GM18951 (cell line): ENCODE measurements around the gene RAMP3.

Experiments used
- POLR2A ChIP-seq: IDR thresholded peaks from 4 replicates; pipeline ENCODE4 v1.6.1; 2011; ENCODE audit warnings: mild to moderate bottlenecking; ENCODE audit not compliant: insufficient read length, insufficient read depth; ENCODE audit errors: extremely low read depth
- in situ Hi-C: fragments of 300-500 bp; cut with MboI; formaldehyde crosslinking; loops from one replicate; pipeline ENCODE4 v1.12.0; 2022; ENCODE audit warnings: low sequenced_read_pairs, mixed read lengths, inconsistent platforms; ENCODE audit not compliant: unreplicated experiment

RAMP3 gene

DNA sequence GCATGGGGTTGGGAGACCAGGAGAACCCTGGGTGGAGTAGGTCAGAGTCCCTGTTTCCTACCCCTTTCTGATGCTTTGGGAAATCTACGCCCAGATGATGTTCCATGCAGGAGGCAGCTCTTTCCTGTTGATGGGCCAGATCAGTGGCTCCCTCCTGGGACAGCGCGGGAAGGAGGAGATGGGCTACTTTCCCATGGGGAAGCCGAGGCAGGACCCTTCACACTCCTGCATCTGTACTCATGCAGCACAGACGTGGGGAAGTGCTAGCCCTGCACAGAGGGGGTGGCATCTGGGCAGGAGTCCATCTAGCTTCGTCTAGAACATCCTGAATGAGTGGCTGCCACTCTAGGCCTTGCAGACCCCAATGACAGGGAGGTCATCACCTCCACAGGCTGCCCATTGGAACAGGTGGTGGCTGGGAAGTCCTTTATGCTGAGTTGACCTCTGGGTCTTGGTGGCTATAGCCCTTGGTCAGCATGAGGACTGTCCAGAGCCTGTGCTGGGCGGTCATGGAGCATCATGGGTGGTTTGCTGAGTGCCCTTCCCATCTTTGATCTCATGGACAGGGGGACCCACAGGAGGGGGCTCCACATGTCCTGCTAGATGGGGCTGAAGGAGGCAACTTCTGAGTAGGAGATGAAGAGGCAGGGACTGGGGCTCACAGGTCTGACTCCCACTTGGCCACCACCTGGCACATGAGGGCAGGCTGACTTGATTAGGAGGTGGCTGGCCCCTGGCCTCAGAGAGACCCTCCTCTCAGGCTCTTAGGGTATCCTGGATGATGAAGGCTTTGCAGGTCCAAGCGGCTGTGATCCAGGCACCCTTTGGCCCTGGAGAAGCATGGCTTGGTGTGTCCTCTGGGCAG is 24.6 kb downstream of the RAMP3 start:
- no peak for TF ChIP-seq POLR2A
- in situ Hi-C loops, result no loop called here

DNA sequence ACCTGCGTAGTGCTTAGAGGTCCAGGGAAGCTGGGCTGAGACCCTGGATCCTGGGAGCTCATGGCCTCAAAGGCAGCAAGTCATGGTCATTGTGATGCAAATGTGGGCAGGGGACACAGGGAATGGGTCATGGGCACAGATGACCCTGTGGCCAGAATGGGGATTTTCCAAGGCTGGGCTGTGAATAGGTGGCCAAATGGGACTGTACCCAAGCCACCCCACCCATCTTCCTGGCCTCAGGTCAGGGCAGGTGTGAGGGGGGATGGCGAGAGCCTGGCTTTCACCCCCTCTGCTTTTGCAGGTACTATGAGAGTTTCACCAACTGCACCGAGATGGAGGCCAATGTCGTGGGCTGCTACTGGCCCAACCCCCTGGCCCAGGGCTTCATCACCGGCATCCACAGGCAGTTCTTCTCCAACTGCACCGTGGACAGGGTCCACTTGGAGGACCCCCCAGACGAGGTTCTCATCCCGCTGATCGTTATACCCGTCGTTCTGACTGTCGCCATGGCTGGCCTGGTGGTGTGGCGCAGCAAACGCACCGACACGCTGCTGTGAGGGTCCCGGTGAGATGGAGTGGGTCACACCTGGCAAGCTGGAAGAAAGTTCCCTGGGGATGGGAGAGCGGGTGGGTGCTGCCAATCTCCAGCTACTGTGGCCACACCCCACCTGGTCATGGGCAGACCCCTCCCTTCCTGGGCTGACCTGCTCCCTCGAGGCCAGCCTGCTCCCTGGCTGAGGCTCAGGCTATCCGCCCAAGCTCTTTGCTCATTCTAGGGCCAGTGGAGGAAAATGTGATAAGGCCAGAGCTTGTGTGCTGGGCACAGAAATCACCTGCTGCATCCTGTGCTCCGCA is 25.5 kb downstream of the RAMP3 start:
- in situ Hi-C loops, result no loop called here
- no peak for TF ChIP-seq POLR2A

DNA sequence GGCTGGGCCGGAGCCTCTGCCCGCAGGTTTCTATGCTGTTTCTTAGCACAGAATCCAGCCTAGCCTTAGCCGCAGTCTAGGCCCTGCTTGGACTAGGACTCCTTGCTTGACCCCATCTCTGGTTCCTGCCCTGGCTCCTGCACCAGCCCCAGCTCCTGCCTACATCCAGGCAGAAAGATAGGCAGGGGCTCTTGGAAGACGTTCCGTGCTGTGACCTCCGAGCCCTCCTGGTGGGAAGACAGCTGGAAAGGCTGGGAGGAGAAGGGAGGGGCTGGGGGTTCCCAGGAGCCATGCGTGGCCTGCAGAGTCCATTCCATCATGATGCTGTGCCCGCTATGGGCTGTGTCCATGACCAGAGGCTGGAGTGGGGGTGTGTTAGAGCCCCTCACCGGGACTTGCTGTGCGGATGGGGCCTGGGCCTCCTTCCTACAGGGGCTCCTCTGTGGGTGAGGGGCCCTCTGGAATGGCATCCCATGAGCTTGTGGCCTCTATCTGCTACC is 26.2 kb downstream of the RAMP3 start:
- in situ Hi-C loops, result no loop called here

DNA sequence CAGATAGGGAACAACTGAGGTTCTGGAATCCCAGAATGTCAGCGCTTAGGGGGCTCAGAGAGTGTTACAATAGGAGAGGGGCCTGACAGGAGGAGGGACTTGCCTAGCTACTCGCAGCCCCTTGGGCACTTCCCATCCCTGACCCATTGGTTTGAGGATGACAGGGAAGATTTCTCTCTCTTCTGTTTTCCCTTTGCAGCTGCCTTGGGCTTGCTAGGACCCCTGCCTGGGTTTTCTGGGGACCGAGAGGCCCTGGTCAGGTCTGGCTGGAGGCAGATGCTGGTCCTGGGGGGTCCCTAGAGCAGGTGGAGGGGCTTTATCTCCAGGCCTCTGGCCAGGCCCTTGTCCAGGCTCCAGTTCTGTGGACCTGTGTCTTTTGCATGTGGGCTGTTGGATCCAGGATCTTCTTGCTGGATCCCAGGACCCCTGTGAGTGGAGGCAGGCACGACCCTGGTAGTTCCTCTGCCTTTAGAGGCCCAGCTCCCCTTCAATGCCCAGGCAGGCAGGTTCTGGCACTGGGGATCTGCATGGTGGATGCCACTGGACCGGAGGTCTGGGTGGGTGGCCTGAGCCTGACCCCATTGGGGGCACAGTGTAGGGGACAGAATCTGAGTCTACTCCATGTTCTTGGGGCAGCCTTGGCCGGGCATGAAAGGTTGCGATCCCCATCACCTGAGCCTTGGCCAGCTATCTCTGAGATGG is 26.9 kb downstream of the RAMP3 start:
- no peak for TF ChIP-seq POLR2A
- in situ Hi-C loops, result no loop called here

More for the DNA sequence above, 26.2 kb downstream of the RAMP3 start:
- TF ChIP-seq POLR2A, result no peak

DNA sequence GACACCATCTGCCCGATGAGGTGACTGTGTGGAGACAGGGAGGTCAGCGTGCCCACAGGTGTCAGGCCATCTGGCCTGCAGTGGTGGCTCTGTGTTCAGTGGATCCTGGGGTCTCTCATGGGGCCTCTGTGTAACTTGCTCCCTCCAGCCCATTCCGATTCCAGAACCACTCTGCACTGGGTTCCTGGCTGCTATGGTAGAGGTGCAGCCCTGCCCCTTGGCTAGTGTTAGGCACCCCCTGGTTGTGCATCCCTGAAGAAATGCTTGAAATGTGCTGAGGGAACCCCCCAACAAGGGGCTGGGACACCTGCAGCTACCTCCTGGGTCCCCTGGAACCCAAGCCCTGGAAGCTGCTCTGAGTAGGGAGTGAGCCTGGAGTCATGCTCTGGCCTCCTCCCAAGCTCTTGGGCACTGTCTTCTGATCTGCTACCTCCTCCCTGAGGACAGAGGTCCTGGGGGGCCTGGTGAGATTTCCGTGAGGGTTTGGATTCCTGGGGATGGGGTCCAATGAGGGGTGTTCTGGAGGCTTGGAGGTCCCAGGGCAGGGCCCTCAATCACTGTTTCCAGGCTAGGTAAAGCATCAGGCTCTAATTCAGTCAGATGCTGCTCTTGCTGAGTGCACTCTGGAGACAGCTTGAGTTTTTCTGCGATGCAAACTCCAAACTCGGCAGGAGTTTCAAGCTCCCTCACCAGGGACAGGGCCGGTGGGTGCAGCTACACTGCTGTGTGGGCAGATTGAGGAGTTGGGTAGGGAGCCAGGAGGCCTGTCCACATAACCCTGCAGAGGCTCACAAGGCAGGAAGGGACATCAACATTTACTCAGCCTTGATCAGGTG is 27.7 kb downstream of the RAMP3 start:
- in situ Hi-C loops, result no loop called here

DNA sequence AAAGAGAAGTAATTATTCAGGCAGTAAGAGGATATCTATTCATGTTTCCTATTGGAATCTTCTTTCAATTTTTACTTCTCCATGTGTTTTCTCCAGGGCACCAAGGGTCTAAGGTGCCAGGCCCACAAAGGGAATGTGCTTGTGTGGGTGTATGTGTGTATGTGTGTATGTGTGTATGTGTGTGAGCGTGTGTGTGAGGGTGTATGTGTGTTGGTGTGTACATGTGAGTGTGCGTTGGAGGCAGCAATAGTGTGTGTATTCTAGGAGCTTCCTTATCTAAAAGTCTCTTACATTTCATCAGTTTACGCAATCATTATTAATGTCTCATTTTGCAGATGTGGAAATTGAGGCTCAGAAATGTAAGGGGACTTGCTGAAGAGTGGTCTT is 28.3 kb downstream of the RAMP3 start:
- no peak for TF ChIP-seq POLR2A
- in situ Hi-C loops, result no loop called here

More for the DNA sequence above, 27.7 kb downstream of the RAMP3 start:
- TF ChIP-seq POLR2A, result no peak

DNA sequence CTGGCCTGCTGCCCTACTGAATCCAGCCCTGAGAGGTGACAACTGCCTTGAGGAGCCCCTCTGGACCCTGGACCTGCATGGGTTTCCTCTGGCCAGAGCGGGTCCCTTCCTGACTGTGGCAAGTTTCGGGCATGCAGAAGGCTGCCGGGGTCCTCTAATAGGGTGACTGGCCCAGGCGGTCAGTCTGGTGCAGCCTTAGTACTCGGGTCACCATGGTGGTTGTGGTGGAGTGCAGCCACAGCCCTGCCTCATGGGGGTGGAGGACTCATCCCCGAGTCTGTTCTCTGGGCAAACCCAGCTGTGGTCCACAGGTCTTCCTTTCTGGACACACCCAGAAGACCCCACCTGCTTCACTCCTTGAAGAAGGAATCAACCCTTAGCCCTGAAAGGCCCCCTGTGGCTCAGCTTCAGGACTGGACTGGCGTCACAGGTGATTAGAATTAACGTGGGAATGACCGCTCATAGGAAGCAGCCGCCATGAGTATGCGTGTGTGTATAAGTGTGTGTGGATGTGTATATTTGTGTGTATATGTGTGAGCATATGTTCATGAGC is 28.7 kb downstream of the RAMP3 start:
- no peak for TF ChIP-seq POLR2A
- in situ Hi-C loops, result no loop called here

DNA sequence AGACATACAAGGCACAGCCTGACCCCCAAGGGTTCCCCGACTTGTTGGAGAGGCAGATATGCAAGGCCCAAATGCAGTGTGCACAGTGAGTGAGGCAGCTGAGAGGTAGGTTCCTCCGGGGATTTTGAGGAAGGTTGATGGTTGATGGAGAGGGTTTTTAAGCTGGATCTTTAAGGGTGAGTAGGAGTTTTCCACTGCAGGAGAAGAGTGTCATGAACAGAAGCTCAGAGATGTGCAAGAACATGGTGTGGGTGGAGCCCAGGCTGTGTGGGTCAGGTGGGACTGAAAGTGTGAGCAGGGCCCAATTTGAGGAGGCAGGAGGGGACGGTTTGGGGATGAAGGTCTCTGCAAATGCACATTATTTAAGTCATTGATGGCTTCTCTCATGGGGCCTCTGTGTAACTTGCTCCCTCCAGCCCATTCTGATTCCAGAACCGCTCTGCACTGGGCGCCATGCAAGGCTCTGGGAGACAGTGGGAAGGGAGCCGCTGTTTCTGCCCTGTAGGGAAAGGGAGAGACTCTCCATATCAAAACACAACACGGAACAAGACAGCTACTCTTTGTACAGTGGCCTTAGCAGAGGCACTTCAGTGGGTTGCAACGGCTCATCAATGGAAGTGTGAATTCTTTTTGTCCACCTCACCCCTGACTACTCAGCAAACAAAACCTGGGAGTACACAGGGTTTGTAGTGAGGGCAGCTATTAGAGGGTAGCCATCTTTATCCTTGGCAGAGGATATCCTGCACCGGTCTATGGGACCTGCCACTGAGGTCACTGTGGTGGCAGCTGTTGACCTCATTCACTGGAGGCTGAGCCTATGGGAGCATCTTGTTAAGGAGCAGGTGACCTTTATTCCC is 29.7 kb downstream of the RAMP3 start:
- TF ChIP-seq POLR2A, result no peak
- in situ Hi-C loops, result no loop called here

DNA sequence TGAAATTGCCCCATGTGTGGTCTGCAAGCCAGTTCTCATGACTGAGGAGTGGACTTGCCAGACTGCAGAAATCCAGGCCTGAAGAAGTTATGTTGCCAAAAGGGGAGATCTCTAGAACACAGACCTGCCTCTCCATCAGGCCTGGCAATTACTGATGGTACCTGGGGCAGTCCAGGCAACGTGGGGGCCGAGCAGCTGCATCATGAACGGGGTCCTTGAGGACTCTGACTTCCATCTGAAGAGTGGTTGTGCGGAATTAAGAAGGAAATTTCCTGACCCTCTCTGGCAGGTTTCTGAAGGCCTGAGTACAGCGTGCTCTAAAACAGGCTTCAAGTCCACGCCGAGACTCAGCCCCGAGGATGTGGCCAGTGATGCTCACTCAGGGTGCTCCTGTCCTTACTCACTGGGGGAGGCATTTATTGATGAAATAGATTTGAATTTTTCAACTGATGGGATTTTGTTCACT is 30.4 kb downstream of the RAMP3 start:
- no peak for TF ChIP-seq POLR2A
- in situ Hi-C loops, result no loop called here

DNA sequence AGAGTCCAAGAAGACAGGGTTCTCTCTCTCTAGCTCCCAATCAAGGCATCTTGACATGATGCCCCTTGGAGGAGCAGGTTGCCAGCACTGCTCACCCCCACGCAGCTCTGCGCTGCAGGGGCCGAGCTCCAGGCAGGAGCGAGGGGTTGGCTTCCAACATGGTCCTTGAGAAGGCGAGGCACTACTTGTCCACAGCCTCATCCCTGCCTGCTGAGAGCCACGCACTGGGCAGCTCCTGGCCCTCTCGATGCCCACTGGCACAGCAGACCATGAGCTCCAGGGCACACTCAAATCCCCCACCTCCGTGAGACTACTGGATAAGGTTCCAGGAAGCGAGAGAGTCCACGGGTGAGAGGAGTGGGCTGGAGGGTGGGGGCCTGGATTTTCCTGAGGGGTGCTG is 31.1 kb downstream of the RAMP3 start:
- in situ Hi-C loops, result no loop called here
- no peak for TF ChIP-seq POLR2A
